Astrocyte (in vitro differentiated cells and primary cell): ENCODE data around the gene KANK4.

Experiments used
- EZH2 ChIP-seq: IDR thresholded peaks from 2 replicates; pipeline ENCODE4 v1.6.1; 2012; ENCODE audit warnings: mild to moderate bottlenecking, low read length, inconsistent platforms; ENCODE audit not compliant: insufficient read depth
- TF ChIP-seq, protein P1 (sequence below): IDR thresholded peaks from 2 replicates; pipeline ENCODE4 v1.5.1; 2011; ENCODE audit warnings: low read depth, mild to moderate bottlenecking, inconsistent platforms, low read length, moderate library complexity; ENCODE audit not compliant: insufficient read depth

- TF ChIP-seq, protein P1, sequence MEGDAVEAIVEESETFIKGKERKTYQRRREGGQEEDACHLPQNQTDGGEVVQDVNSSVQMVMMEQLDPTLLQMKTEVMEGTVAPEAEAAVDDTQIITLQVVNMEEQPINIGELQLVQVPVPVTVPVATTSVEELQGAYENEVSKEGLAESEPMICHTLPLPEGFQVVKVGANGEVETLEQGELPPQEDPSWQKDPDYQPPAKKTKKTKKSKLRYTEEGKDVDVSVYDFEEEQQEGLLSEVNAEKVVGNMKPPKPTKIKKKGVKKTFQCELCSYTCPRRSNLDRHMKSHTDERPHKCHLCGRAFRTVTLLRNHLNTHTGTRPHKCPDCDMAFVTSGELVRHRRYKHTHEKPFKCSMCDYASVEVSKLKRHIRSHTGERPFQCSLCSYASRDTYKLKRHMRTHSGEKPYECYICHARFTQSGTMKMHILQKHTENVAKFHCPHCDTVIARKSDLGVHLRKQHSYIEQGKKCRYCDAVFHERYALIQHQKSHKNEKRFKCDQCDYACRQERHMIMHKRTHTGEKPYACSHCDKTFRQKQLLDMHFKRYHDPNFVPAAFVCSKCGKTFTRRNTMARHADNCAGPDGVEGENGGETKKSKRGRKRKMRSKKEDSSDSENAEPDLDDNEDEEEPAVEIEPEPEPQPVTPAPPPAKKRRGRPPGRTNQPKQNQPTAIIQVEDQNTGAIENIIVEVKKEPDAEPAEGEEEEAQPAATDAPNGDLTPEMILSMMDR = no peak
- no peak for TF ChIP-seq EZH2
These were observed 131.1 kb downstream of the KANK4 start for GRCh38 chr1:62188111-62188510.
